BJ (cell line): ENCODE measurements around the gene PER1. TPM values are rescaled to one million over a fixed set of nuclear protein-coding genes. Genes with fewer than 3 reads are reported as not detected.

Experiments
- CTCF ChIA-PET: fragments of 350-600 bp; formaldehyde crosslinking; extraction: SDS; loops from one replicate; lab custom pipeline; 2021; ENCODE audit warnings: antibody characterized with exemption, inconsistent platforms; lab: Yijun Ruan, JAX
- POLR2A ChIA-PET: fragments of 300-600 bp; sonication (Branson Sonifier 250); formaldehyde crosslinking; extraction: SDS; loops from one replicate; lab custom pipeline; 2021; ENCODE audit warnings: antibody characterized with exemption; lab: Charles Lee
- DNase-seq: peaks from one replicate; pipeline ENCODE4 v3.0.0-alpha.2; 2011; ENCODE audit warnings: low read depth
- H3K27me3 ChIP-seq: 2 replicates; pipeline ENCODE4 v1.6.0; 2011; ENCODE audit warnings: low read length; ENCODE audit not compliant: control insufficient read depth, insufficient read depth
- H3K36me3 ChIP-seq: 2 replicates; pipeline ENCODE4 v1.5.1; 2011; ENCODE audit warnings: low read length; ENCODE audit not compliant: control insufficient read depth, insufficient read depth
- H3K4me3 ChIP-seq: 2 replicates; pipeline ENCODE4 v1.5.1; 2011; ENCODE audit warnings: low read depth, mild to moderate bottlenecking, control low read depth, low read length
- CTCF ChIP-seq: IDR thresholded peaks from 2 replicates; pipeline ENCODE4 v1.5.1; 2011; ENCODE audit warnings: low read depth, mild to moderate bottlenecking, control low read depth, inconsistent platforms, low read length, moderate library complexity; ENCODE audit not compliant: insufficient read depth
- polyA plus RNA-seq: library from polyadenylated mRNA; depleted of rRNA; stranded (reverse); fragments of >200 nt; gene quantifications from 2 replicates; pipeline ENCODE4 v1.2.3, GENCODE V29; 2011

PER1 gene
- polyA plus RNA-seq, 1 experiment = 7.7 TPM

- TF ChIP-seq CTCF = peak; percentile 52; the same call in 1 of the 2 replicates
- ChIA-PET POLR2A (interaction anchor here (0.6 to 1.4 kb wide), 2 partner anchors 25 to 35 kb away, joined by 3 read pairs; no protein-coding TSS in a partner anchor), CTCF (interaction anchor here (0.8 to 2.3 kb wide), 10 partner anchors 10 to 68 kb away, joined by 3 to 10 read pairs (median 4); partner anchors contain the start of gene TMEM107)
- H3K27me3 ChIP-seq = no peaks in the 10 kb centered on the region
- peak overlapping the region; percentile 72 for H3K4me3 ChIP-seq
- peak; percentile 79 for DNase-seq
- H3K36me3 ChIP-seq = no peaks in the 10 kb centered on the region
Measured at GRCh38 chr17:8186787-8187516, 34.7 kb upstream of the PER1 start.

- no peak; the same call in 1 of the 2 replicates for TF ChIP-seq CTCF
- no peaks in the 10 kb centered on the region for H3K36me3 ChIP-seq
- ChIA-PET POLR2A (interaction anchor here (1.4 kb wide), 1 partner anchor 35 kb away, joined by 3 read pairs; no protein-coding TSS in a partner anchor), CTCF (interaction anchor here (1.5 to 2.1 kb wide), 4 partner anchors 9 to 67 kb away, joined by 4 to 10 read pairs (median 7); partner anchors contain the start of gene TMEM107)
- no peaks in the 10 kb centered on the region for H3K27me3 ChIP-seq
- DNase-seq = no peak
- peak overlapping the region; percentile 72 for H3K4me3 ChIP-seq
Measured at GRCh38 chr17:8186446-8186786, 34.2 kb upstream of the PER1 start.

- Histone ChIP-seq H3K27me3 (no peaks in the 10 kb centered on the region), H3K36me3 (no peaks in the 10 kb centered on the region), H3K4me3 (peak overlapping the region; percentile 72)
- ChIA-PET POLR2A (no interaction called here), CTCF (interaction anchor here (0.6 to 2.1 kb wide), 8 partner anchors 9 to 345 kb away, joined by 3 to 10 read pairs (median 4); partner anchors contain the start of gene TMEM107)
- TF ChIP-seq CTCF = no peak
- no peak for DNase-seq
Measured at GRCh38 chr17:8185582-8186445, 33.6 kb upstream of the PER1 start.

- DNase-seq = no peak
- Histone ChIP-seq H3K27me3 (no peaks in the 10 kb centered on the region), H3K36me3 (no peaks in the 10 kb centered on the region), H3K4me3 (peak overlapping the region; percentile 60)
- ChIA-PET POLR2A (no interaction called here), CTCF (interaction anchor here (0.5 to 2.3 kb wide), 4 partner anchors 10 to 57 kb away, joined by 3 to 9 read pairs (median 3); no protein-coding TSS in a partner anchor)
- TF ChIP-seq CTCF = no peak
Measured at GRCh38 chr17:8176998-8177731, 25.0 kb upstream of the PER1 start.
